Osteoblast (primary cell): Measurements from ENCODE around the gene IPO13. TPM values are rescaled to one million over a fixed set of nuclear protein-coding genes. Genes with fewer than 3 reads are reported as not detected.

ENCODE experiments used
- DNase-seq: peaks from one replicate; pipeline ENCODE4 v3.0.0; 2011; ENCODE audit warnings: low spot score, mixed read lengths; ENCODE audit not compliant: insufficient read length; ENCODE audit errors: missing footprints
- H2AFZ ChIP-seq: 2 replicates; pipeline ENCODE4 v1.6.0; 2011; ENCODE audit warnings: mild to moderate bottlenecking, low read length
- H3K27ac ChIP-seq: 2 replicates; pipeline ENCODE4 v1.5.1; 2011; ENCODE audit warnings: mild to moderate bottlenecking, low read depth, low read length, moderate library complexity
- H3K27me3 ChIP-seq: 2 replicates; pipeline ENCODE4 v1.6.0; 2012; ENCODE audit warnings: mild to moderate bottlenecking, control low read depth, inconsistent platforms, low read length, moderate library complexity; ENCODE audit not compliant: insufficient read depth
- H3K36me3 ChIP-seq: 2 replicates; pipeline ENCODE4 v1.5.1; 2011; ENCODE audit warnings: mild to moderate bottlenecking, low read length, control low read depth, moderate library complexity; ENCODE audit not compliant: insufficient read depth
- H3K4me1 ChIP-seq: 2 replicates; pipeline ENCODE4 v1.5.1; 2011; ENCODE audit warnings: mild to moderate bottlenecking, low read length, control low read depth, moderate library complexity; ENCODE audit not compliant: insufficient read depth
- H3K4me2 ChIP-seq: 2 replicates; pipeline ENCODE4 v1.6.0; 2011; ENCODE audit warnings: mild to moderate bottlenecking, low read length; ENCODE audit not compliant: insufficient read depth
- H3K4me3 ChIP-seq: fragments of 200-600 bp; sonication (generic); 3 replicates; pipeline ENCODE4 v1.5.1; 2012; ENCODE audit warnings: mild to moderate bottlenecking, low read length, inconsistent platforms; ENCODE audit not compliant: insufficient read depth
- H3K79me2 ChIP-seq: 2 replicates; pipeline ENCODE4 v1.6.0; 2012; ENCODE audit warnings: mild to moderate bottlenecking, low read length, control low read depth, inconsistent platforms; ENCODE audit not compliant: insufficient read depth
- H3K9me3 ChIP-seq: 2 replicates; pipeline ENCODE4 v1.5.1; 2011; ENCODE audit warnings: low read depth, low read length, control low read depth
- H4K20me1 ChIP-seq: 2 replicates; pipeline ENCODE4 v1.6.0; 2012; ENCODE audit warnings: mild to moderate bottlenecking, low read length, control low read depth; ENCODE audit not compliant: insufficient read depth
- CTCF ChIP-seq: IDR thresholded peaks from 2 replicates; pipeline ENCODE4 v1.5.1; 2011; ENCODE audit warnings: mild to moderate bottlenecking, low read depth, low read length, moderate library complexity; ENCODE audit errors: extremely low read depth
- total RNA-seq: library from RNA; depleted of rRNA; stranded (reverse); fragments of >200 nt; gene quantifications from 2 replicates; pipeline ENCODE4 v1.2.3, GENCODE V29; 2012

Gene IPO13
- total RNA-seq, 1 donor = 20.6 TPM

GRCh38 chr1:43938383-43938782 is 8.4 kb upstream of the IPO13 start:
- Histone ChIP-seq H3K4me1 (peaks cover 6% of the 10 kb centered on the region), H3K9me3 (no peaks in the 10 kb centered on the region), H3K27ac (no peak overlapping the region), H2AFZ (no peak overlapping the region), H3K79me2 (no peaks in the 10 kb centered on the region), H3K36me3 (no peaks in the 10 kb centered on the region), H4K20me1 (peaks cover 3% of the 10 kb centered on the region), H3K4me2 (no peak overlapping the region), H3K4me3 (no peak overlapping the region), H3K27me3 (no peaks in the 10 kb centered on the region)
- no peak for TF ChIP-seq CTCF
- peak; percentile 51 for DNase-seq

GRCh38 chr1:43938892-43939587 is 7.7 kb upstream of the IPO13 start:
- Histone ChIP-seq H3K4me2 (no peak overlapping the region), H3K4me3 (no peak overlapping the region), H3K9me3 (no peaks in the 10 kb centered on the region), H3K79me2 (no peaks in the 10 kb centered on the region), H3K27ac (no peak overlapping the region), H3K36me3 (no peaks in the 10 kb centered on the region), H3K4me1 (no peaks in the 10 kb centered on the region), H4K20me1 (peaks cover 3% of the 10 kb centered on the region), H2AFZ (no peak overlapping the region), H3K27me3 (no peaks in the 10 kb centered on the region)
- no peak for DNase-seq
- no peak for TF ChIP-seq CTCF

GRCh38 chr1:43942411-43942810 is 4.3 kb upstream of the IPO13 start:
- H3K27ac ChIP-seq = no peak overlapping the region
- H3K4me2 ChIP-seq = no peak overlapping the region
- no peaks in the 10 kb centered on the region for H3K27me3 ChIP-seq
- no peaks in the 10 kb centered on the region for H3K9me3 ChIP-seq
- no peak overlapping the region for H3K4me3 ChIP-seq
- H2AFZ ChIP-seq = no peak overlapping the region
- H3K36me3 ChIP-seq = no peaks in the 10 kb centered on the region
- peaks cover 12% of the 10 kb centered on the region for H3K4me1 ChIP-seq
- peaks cover 6% of the 10 kb centered on the region for H3K79me2 ChIP-seq
- no peak for TF ChIP-seq CTCF
- no peak for DNase-seq
- H4K20me1 ChIP-seq = no peaks in the 10 kb centered on the region

GRCh38 chr1:43944860-43945259 is 1.9 kb upstream of the IPO13 start:
- no peak for DNase-seq
- H3K4me2 ChIP-seq = no peak overlapping the region
- H3K4me3 ChIP-seq = no peak overlapping the region
- no peaks in the 10 kb centered on the region for H3K27me3 ChIP-seq
- TF ChIP-seq CTCF = no peak
- H3K36me3 ChIP-seq = peaks cover 2% of the 10 kb centered on the region
- H4K20me1 ChIP-seq = peaks cover 19% of the 10 kb centered on the region
- H3K9me3 ChIP-seq = no peaks in the 10 kb centered on the region
- H3K79me2 ChIP-seq = peaks cover 29% of the 10 kb centered on the region
- peaks cover 23% of the 10 kb centered on the region for H3K4me1 ChIP-seq
- no peak overlapping the region for H2AFZ ChIP-seq
- no peak overlapping the region for H3K27ac ChIP-seq
